Neural cell (in vitro differentiated cells): ENCODE measurements around the gene ROR2. TPM values are rescaled to one million over a fixed set of nuclear protein-coding genes. Genes with fewer than 3 reads are reported as not detected.

Source experiments
- H2AFZ ChIP-seq: fragments of 200-600, 300-800 bp; sonication (generic), shearing (Covaris generic); 2 replicates; pipeline ENCODE4 v1.6.0; 2014; ENCODE audit warnings: low read depth, mild to moderate bottlenecking, antibody characterized with exemption, low read length, moderate library complexity
- H3F3A ChIP-seq: fragments of 200-600 bp; shearing (Covaris generic); 2 replicates; pipeline ENCODE4 v1.6.1; 2016; ENCODE audit warnings: mild to moderate bottlenecking, moderate library complexity, mixed read lengths, antibody characterized with exemption, low read length; ENCODE audit not compliant: insufficient read depth, poor library complexity, severe bottlenecking
- H3K27ac ChIP-seq: fragments of 200-600, 300-800 bp; sonication (generic), shearing (Covaris generic); 2 replicates; pipeline ENCODE4 v1.5.1; 2014; ENCODE audit warnings: mild to moderate bottlenecking, low read length, moderate library complexity
- H3K27me3 ChIP-seq: fragments of 300-800, 200-600 bp; sonication (generic), shearing (Covaris generic); 2 replicates; pipeline ENCODE4 v1.6.0; 2014; ENCODE audit warnings: mild to moderate bottlenecking, low read depth, low read length, moderate library complexity; ENCODE audit not compliant: insufficient read depth
- H3K36me3 ChIP-seq: fragments of 300-800, 200-600 bp; sonication (generic), shearing (Covaris generic); 2 replicates; pipeline ENCODE4 v1.5.1; 2014; ENCODE audit warnings: mild to moderate bottlenecking, antibody characterized with exemption, low read length, moderate library complexity; ENCODE audit not compliant: insufficient read depth
- H3K4me2 ChIP-seq: fragments of 300-800, 200-600 bp; sonication (generic), shearing (Covaris generic); 2 replicates; pipeline ENCODE4 v1.6.0; 2014; ENCODE audit warnings: mild to moderate bottlenecking, low read length
- H3K4me3 ChIP-seq: fragments of 300-800, 200-600 bp; sonication (generic), shearing (Covaris generic); 2 replicates; pipeline ENCODE4 v1.5.1; 2014; ENCODE audit warnings: mild to moderate bottlenecking, low read length, moderate library complexity
- H3K79me2 ChIP-seq: fragments of 200-600 bp; shearing (Covaris generic); replicated peaks from 2 replicates; pipeline ENCODE4 v1.6.0; 2014; ENCODE audit warnings: mild to moderate bottlenecking, low read length, moderate library complexity; ENCODE audit not compliant: insufficient read depth
- H3K9ac ChIP-seq: fragments of 300-800, 200-600 bp; sonication (generic), shearing (Covaris generic); 2 replicates; pipeline ENCODE4 v1.6.1; 2016; ENCODE audit warnings: mild to moderate bottlenecking, low read length, mixed read lengths
- H3K9me2 ChIP-seq: fragments of 200-600 bp; shearing (Covaris generic); 2 replicates; pipeline ENCODE4 v1.6.1; 2016; ENCODE audit warnings: mild to moderate bottlenecking, low read length, mixed read lengths; ENCODE audit not compliant: insufficient read depth
- H3K9me3 ChIP-seq: fragments of 200-600, 300-800 bp; sonication (generic), shearing (Covaris generic); 2 replicates; pipeline ENCODE4 v1.6.1; 2016; ENCODE audit warnings: mild to moderate bottlenecking, mixed run types, low read length, moderate library complexity, mixed read lengths
- H4K20me1 ChIP-seq: fragments of 200-600 bp; shearing (Covaris generic); 2 replicates; pipeline ENCODE4 v1.6.1; 2016; ENCODE audit warnings: mild to moderate bottlenecking, mixed run types; ENCODE audit not compliant: insufficient read depth
- CTCF ChIP-seq: fragments of 450-650 bp; IDR thresholded peaks from 2 replicates; pipeline ENCODE4 v1.5.1; 2014; ENCODE audit warnings: antibody characterized with exemption, mild to moderate bottlenecking, moderate library complexity; ENCODE audit not compliant: poor library complexity, severe bottlenecking
- EP300 ChIP-seq: fragments of 450-650 bp; conservative IDR thresholded peaks from 2 replicates; pipeline ENCODE4 v1.6.1; 2014; ENCODE audit warnings: antibody characterized with exemption, mild to moderate bottlenecking, moderate library complexity; ENCODE audit not compliant: poor library complexity, severe bottlenecking
- EZH2 ChIP-seq: fragments of 200-600, 300-800 bp; shearing (Covaris generic), sonication (generic); IDR thresholded peaks from 2 replicates; pipeline ENCODE4 v1.6.1; 2014; ENCODE audit warnings: antibody characterized with exemption, low read length, borderline replicate concordance, mild to moderate bottlenecking; ENCODE audit not compliant: insufficient read depth, poor library complexity, severe bottlenecking
- MXI1 ChIP-seq: fragments of 450-650 bp; conservative IDR thresholded peaks from 2 replicates; pipeline ENCODE4 v1.6.1; 2014; ENCODE audit warnings: antibody characterized with exemption, mild to moderate bottlenecking; ENCODE audit not compliant: poor library complexity, severe bottlenecking
- POLR2AphosphoS5 ChIP-seq: IDR thresholded peaks from 2 replicates; pipeline ENCODE4 v1.6.1; 2012
- RAD21 ChIP-seq: fragments of 450-650 bp; conservative IDR thresholded peaks from 2 replicates; pipeline ENCODE4 v1.6.1; 2014; ENCODE audit warnings: antibody characterized with exemption, mild to moderate bottlenecking, moderate library complexity
- REST ChIP-seq: IDR thresholded peaks from 2 replicates; pipeline ENCODE4 v1.6.1; 2012; ENCODE audit warnings: borderline replicate concordance
- SMC3 ChIP-seq: fragments of 450-650 bp; conservative IDR thresholded peaks from 2 replicates; pipeline ENCODE4 v1.6.1; 2014; ENCODE audit warnings: antibody characterized with exemption, mild to moderate bottlenecking, moderate library complexity; ENCODE audit not compliant: poor library complexity
- TAF1 ChIP-seq: IDR thresholded peaks from 2 replicates; pipeline ENCODE4 v1.6.1; 2012; ENCODE audit warnings: low read depth
- polyA plus RNA-seq: library from polyadenylated mRNA; depleted of rRNA; stranded (reverse); fragments of >200 nt; gene quantifications from 2 replicates; pipeline ENCODE4 v1.2.3, GENCODE V29; 2014

Gene ROR2
- polyA plus RNA-seq, 1 donor from 2014 or later = 0.33 TPM

GRCh38 chr9:91718071-91718470 is 232.0 kb downstream of the ROR2 start:
- Histone ChIP-seq H3F3A (no peaks in the 10 kb centered on the region), H3K4me2 (no peak overlapping the region), H3K36me3 (no peaks in the 10 kb centered on the region), H3K9me2 (no peaks in the 10 kb centered on the region), H3K27ac (no peak overlapping the region), H2AFZ (no peak overlapping the region), H3K4me3 (no peak overlapping the region), H3K9me3 (no peaks in the 10 kb centered on the region), H3K27me3 (no peaks in the 10 kb centered on the region), H4K20me1 (no peaks in the 10 kb centered on the region), H3K79me2 (no peaks in the 10 kb centered on the region), H3K9ac (no peak overlapping the region)
- TF ChIP-seq REST (no peak), SMC3 (no peak), RAD21 (no peak), POLR2AphosphoS5 (no peak), CTCF (no peak), EP300 (no peak), TAF1 (no peak), EZH2 (no peak), MXI1 (no peak)

- Histone ChIP-seq H3K36me3 (no peaks in the 10 kb centered on the region), H4K20me1 (no peaks in the 10 kb centered on the region), H3K27ac (no peak overlapping the region), H3F3A (no peaks in the 10 kb centered on the region), H3K9me3 (no peaks in the 10 kb centered on the region), H3K9ac (no peak overlapping the region), H3K4me3 (no peak overlapping the region), H3K9me2 (no peaks in the 10 kb centered on the region), H3K4me2 (no peak overlapping the region), H3K27me3 (no peaks in the 10 kb centered on the region), H2AFZ (no peak overlapping the region), H3K79me2 (no peaks in the 10 kb centered on the region)
- no peak for TF ChIP-seq EP300
- no peak for TF ChIP-seq RAD21
- no peak for TF ChIP-seq CTCF
- no peak for TF ChIP-seq POLR2AphosphoS5
- TF ChIP-seq EZH2 = no peak
- no peak for TF ChIP-seq TAF1
- no peak for TF ChIP-seq MXI1
- TF ChIP-seq REST = no peak
- no peak for TF ChIP-seq SMC3
These were observed 233.2 kb downstream of the ROR2 start for GRCh38 chr9:91716815-91717214.
